ENCODE measurements around the gene FGF12. TPM values are rescaled to one million over a fixed set of nuclear protein-coding genes. Genes with fewer than 3 reads are reported as not detected.

FGF12 gene
- total RNA-seq, 1 donor from 2014 or later = 7.0 TPM

DNA sequence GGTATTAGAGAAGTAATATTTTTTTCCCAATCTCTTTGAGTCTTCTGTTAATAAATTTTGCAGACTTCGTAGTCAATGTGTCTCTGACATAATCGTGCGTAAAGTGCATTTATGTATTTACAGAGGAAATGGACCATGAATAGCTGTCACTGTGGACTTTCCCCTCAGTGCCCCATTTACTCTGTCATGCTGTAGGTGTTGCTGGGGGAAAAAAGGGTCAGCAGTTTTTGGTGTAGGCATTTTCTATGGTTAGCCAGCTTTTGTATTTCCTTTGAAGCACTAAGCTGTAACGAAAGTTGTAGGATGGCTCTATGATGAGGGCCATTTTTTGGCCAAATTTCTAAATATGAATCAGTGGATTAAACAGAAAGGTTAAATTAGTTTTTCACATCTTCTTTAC, 598.4 kb downstream of the FGF12 start:
- Mint-ChIP-seq H3K4me3 (no peak overlapping the region), H3K27ac (no peak overlapping the region), H3K27me3 (ENCODE audit: insufficient read depth, low read depth) (no peaks in the 10 kb centered on the region), H3K9me3 (peaks cover 20% of the 10 kb centered on the region), H3K36me3 (peaks cover 7% of the 10 kb centered on the region), H3K4me1 (no peaks in the 10 kb centered on the region)
- H3F3A ChIP-seq (ENCODE audit: low read depth) = no peaks in the 10 kb centered on the region
- no peak for DNase-seq (ENCODE audit: low spot score)
- no peaks in the 10 kb centered on the region for H3K4me1 ChIP-seq
- no peak overlapping the region for H3K9ac ChIP-seq
- TF ChIP-seq EZH2 (IDR thresholded peaks at IDR 0.05) = no peak
- TF ChIP-seq CTCF (IDR thresholded peaks at IDR 0.05) = no peak
- TF ChIP-seq EZH2phosphoT487 (IDR thresholded peaks at IDR 0.05) = no peak
- no peaks in the 10 kb centered on the region for H3K79me2 ChIP-seq (ENCODE audit: low read depth)
- H3K36me3 ChIP-seq = no peaks in the 10 kb centered on the region
- H2AFZ ChIP-seq (replicated peaks) = no peak overlapping the region
- H3K27ac ChIP-seq = no peak overlapping the region
- no peak overlapping the region for H3K4me3 ChIP-seq
- no peaks in the 10 kb centered on the region for H3K9me3 ChIP-seq (ENCODE audit: low read depth)
- H3K27me3 ChIP-seq = no peaks in the 10 kb centered on the region
- no peak overlapping the region for H3K4me2 ChIP-seq
- no peaks in the 10 kb centered on the region for H4K20me1 ChIP-seq (ENCODE audit: low read depth)

DNA sequence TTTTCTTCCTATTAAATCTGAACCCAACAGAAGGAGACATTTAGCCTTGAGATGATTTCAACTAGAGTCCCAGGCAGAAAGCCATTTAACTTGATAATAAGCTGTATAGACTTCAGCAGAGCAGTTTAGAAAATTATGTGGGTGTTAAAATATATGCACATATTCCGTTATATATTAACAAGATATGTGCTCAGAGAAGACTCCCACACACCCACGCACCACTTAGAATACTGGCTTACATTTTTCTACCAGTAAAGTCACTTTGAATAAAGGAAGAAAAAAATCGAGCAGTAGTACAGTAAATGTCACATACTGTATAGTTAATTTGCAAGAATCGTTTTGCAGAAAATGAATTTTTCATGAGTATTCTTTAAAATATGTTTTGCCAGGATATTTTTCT, 599.3 kb downstream of the FGF12 start:
- Histone ChIP-seq H3K4me3 (no peak overlapping the region), H3F3A (ENCODE audit: low read depth) (no peaks in the 10 kb centered on the region), H3K79me2 (ENCODE audit: low read depth) (no peaks in the 10 kb centered on the region), H3K9ac (no peak overlapping the region), H4K20me1 (ENCODE audit: low read depth) (no peaks in the 10 kb centered on the region), H3K36me3 (no peaks in the 10 kb centered on the region), H3K4me2 (no peak overlapping the region), H2AFZ (replicated peaks) (no peak overlapping the region), H3K9me3 (ENCODE audit: low read depth) (no peaks in the 10 kb centered on the region), H3K27me3 (no peaks in the 10 kb centered on the region), H3K27ac (no peak overlapping the region), H3K4me1 (no peaks in the 10 kb centered on the region)
- no peak overlapping the region for H3K4me3 Mint-ChIP-seq
- H3K4me1 Mint-ChIP-seq = no peaks in the 10 kb centered on the region
- H3K27ac Mint-ChIP-seq = no peak overlapping the region
- no peak for TF ChIP-seq EZH2phosphoT487 (IDR thresholded peaks at IDR 0.05)
- no peak for TF ChIP-seq CTCF (IDR thresholded peaks at IDR 0.05)
- no peak for TF ChIP-seq EZH2 (IDR thresholded peaks at IDR 0.05)
- H3K36me3 Mint-ChIP-seq = peaks cover 7% of the 10 kb centered on the region
- H3K27me3 Mint-ChIP-seq (ENCODE audit: insufficient read depth, low read depth) = no peaks in the 10 kb centered on the region
- H3K9me3 Mint-ChIP-seq = peaks cover 20% of the 10 kb centered on the region
- no peak for DNase-seq (ENCODE audit: low spot score)

DNA sequence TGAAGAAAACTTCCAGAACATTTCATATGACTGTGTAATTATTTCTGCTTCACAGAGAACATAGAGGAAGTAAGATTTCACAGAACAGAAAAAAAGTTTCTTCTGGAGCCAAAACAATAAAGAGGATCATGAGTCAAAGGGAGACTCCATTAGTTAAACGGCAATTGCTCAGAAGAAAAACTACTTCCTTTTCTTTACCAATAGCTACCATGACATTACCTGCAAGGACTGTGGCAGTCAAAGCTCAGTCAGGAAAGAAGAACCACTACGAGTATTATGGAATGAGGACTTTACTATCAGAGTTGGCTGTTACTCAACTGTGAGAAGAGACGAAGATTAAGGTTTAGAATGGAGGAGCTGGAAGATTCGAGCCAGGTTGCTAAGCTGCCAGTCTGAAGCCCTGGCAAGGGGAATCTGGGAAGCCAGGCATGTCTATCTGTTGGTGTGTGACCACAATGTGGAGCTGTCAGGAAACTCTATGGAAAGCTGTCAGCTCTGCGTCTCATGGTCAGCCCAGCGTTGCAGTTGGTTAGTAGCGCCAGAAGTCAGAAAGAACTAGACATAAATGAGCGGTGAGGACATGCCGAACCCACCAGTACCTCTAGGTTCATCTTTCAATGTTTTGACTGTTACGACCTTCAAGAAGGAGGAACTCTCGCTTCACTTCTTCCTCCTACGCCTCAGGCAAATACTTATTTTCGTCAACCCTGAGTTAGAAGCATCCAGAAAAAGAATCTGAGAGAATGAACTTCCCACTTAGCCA, 604.3 kb downstream of the FGF12 start:
- Histone ChIP-seq H3F3A (ENCODE audit: low read depth) (no peaks in the 10 kb centered on the region), H3K4me3 (no peak overlapping the region), H4K20me1 (ENCODE audit: low read depth) (no peaks in the 10 kb centered on the region), H2AFZ (replicated peaks) (peak overlapping the region; percentile 2), H3K27ac (no peak overlapping the region), H3K79me2 (ENCODE audit: low read depth) (no peaks in the 10 kb centered on the region), H3K27me3 (no peaks in the 10 kb centered on the region), H3K4me2 (no peak overlapping the region), H3K36me3 (no peaks in the 10 kb centered on the region), H3K4me1 (no peaks in the 10 kb centered on the region), H3K9me3 (ENCODE audit: low read depth) (no peaks in the 10 kb centered on the region), H3K9ac (no peak overlapping the region)
- Mint-ChIP-seq H3K27ac (no peak overlapping the region), H3K4me1 (no peaks in the 10 kb centered on the region), H3K9me3 (peaks cover 4% of the 10 kb centered on the region), H3K27me3 (ENCODE audit: insufficient read depth, low read depth) (no peaks in the 10 kb centered on the region), H3K4me3 (no peak overlapping the region), H3K36me3 (no peaks in the 10 kb centered on the region)
- no peak for DNase-seq (ENCODE audit: low spot score)
- TF ChIP-seq EZH2phosphoT487 (IDR thresholded peaks at IDR 0.05) (no peak), EZH2 (IDR thresholded peaks at IDR 0.05) (no peak), CTCF (IDR thresholded peaks at IDR 0.05) (no peak)
